GM12872 (cell line): ENCODE results near the gene SLC28A1.

Source experiments
- CTCF ChIP-seq: IDR thresholded peaks from 3 replicates; pipeline ENCODE4 v1.5.1; 2011; ENCODE audit warnings: low read depth, mild to moderate bottlenecking, low read length, moderate library complexity; ENCODE audit not compliant: insufficient read depth

Gene SLC28A1

DNA sequence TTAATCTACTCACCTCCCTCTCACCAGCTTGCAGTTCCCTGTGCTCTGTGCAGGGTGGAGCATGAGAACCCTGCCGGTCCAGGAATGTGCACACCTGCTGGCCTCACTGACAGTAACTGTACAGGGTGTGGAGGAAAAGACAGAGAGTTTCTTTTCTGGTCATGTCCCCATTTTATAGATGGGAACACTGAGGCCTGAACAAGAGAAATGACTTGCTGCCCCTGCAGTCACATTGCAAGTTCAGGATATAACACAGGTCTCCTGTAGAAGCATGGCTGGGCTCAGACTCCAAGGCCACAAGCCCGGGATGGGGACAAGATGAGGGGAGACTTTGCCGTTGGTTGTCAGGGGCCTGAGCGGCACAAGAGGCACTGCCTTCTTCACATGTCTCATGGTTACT is 23.3 kb downstream of the SLC28A1 start:
- TF ChIP-seq CTCF, result no peak

DNA sequence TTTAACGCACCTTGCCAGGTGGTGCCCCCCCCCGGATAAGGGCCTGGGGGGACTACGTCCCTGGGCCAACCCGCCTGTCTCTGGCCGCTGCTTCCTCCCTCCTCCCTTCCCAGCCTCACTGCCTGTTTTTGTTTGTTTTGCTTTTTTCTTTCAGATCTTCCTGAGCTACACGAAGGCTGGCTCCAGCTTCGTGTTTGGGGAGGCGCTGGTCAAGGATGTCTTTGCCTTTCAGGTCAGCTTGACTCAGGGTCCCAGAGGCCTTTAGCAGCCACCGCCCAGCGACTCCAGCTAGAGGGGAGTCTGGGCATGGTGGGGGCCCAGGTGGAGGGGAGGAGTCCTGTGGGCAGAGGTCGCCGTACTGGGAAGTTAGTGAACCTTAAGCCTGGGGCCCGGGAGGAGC is 24.1 kb downstream of the SLC28A1 start:
- TF ChIP-seq CTCF, result no peak

GRCh38 chr15:84909029-84909428 is 24.6 kb downstream of the SLC28A1 start:
- no peak for TF ChIP-seq CTCF

DNA sequence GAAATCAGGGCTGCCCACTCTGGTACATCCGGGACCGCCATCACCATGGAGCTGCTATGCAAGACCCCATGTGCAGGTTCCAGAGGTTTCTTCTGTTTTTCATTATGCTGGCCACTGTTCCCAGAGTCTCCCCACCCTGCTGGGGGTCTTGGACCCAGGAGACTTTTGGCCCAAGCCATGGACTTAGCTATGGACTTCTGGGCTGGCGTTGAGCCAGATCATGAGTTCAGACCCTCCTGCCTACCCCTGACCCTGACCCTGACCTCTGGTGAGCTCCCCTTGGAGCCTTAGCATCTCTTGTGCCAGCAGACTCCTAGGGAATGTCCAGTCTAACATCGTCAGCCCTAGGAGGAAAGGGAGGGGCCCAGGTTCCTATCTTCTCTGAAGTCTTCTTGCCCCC is 25.3 kb downstream of the SLC28A1 start:
- no peak for TF ChIP-seq CTCF

DNA sequence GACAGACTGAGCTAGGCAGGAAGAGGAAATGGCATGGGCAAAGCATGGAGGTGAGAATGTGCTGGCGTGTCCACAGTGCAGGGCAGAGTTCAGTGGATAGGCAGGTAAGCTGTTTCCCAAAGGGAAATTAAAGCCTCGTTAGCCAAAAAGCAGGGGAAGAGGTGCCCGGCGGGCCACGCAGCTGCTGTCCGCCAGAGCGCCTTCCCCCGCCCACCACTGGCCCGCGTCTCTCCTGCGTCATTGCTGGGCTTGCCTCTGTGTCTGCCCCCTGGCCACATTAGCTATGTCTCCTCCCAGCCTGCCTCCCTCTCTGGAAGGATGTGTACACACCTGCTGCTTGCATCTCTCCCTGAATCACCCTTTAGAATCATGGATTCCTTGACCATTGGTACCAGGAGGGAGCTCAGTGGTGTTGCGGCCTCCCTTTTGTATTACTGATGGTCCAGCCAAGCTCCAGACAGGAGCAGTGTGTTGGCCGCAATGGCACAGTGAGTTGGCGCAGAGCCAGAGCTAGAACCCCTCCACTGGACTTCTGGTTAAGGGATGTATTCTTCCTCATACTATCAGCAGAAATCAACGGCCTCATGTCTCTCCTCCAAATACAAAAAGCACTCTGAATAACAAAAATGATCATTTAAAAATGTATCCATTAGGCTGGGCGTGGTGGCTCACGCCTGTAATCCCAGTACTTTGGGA is 26.6 kb downstream of the SLC28A1 start:
- no peak for TF ChIP-seq CTCF

DNA sequence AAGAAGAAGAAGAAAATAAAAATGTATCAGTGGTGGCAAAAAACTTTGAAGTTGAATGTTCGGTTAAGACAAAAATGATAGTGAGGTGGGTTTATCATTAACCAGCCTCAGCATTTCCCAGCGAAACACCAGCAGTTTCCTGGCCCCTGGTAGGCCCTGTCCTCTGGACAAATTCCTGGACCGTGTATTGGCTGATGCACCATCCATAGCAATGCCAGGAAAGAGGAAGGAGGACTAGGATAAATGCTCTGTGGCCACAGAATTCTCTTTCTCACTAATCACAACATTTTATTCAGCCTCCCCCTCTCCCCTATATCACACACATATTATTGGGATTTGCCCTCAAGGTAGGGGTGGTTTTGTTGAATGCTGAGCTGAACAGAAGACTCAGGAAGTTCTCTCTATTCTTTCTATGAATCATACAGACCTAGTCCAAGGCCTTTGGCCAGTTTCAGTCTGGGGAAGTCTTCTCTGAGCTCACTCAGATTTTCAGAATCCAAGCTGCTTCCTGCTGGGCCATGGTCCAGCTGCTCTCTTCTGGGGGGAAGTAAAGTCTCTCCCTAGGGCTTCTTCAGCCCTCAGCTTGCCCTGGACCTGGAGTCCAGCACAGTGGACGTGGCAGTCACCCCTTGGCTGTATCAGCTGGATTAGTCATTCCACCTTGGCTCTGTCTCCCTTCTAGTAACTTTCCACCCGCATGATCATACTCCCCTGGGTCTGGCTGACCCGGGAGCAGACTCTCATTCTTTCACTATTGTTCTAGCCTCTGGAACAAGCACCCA is 27.6 kb downstream of the SLC28A1 start:
- no peak for TF ChIP-seq CTCF

- TF ChIP-seq CTCF, result no peak
These were observed 28.9 kb downstream of the SLC28A1 start for GRCh38 chr15:84913360-84913723.
